ENCODE results near the gene ZFYVE27.

Gene ZFYVE27

GRCh38 chr10:97762056-97762455, 25.1 kb downstream of the ZFYVE27 start:
- TF ChIP-seq, protein P1, sequence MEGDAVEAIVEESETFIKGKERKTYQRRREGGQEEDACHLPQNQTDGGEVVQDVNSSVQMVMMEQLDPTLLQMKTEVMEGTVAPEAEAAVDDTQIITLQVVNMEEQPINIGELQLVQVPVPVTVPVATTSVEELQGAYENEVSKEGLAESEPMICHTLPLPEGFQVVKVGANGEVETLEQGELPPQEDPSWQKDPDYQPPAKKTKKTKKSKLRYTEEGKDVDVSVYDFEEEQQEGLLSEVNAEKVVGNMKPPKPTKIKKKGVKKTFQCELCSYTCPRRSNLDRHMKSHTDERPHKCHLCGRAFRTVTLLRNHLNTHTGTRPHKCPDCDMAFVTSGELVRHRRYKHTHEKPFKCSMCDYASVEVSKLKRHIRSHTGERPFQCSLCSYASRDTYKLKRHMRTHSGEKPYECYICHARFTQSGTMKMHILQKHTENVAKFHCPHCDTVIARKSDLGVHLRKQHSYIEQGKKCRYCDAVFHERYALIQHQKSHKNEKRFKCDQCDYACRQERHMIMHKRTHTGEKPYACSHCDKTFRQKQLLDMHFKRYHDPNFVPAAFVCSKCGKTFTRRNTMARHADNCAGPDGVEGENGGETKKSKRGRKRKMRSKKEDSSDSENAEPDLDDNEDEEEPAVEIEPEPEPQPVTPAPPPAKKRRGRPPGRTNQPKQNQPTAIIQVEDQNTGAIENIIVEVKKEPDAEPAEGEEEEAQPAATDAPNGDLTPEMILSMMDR (IDR thresholded peaks at IDR 0.05; ENCODE audit: low read depth, low read length): no peak
- no peak overlapping the region for H3K4me3 ChIP-seq (ENCODE audit: low read depth, low read length)

- no peak overlapping the region for H3K4me3 ChIP-seq (ENCODE audit: low read depth, low read length)
- TF ChIP-seq, protein P1 (IDR thresholded peaks at IDR 0.05; ENCODE audit: low read depth, low read length): no peak
These were observed 25.9 kb downstream of the ZFYVE27 start for GRCh38 chr10:97762816-97763215.

- TF ChIP-seq, protein P1 (IDR thresholded peaks at IDR 0.05; ENCODE audit: low read depth, low read length): no peak
- no peak overlapping the region for H3K4me3 ChIP-seq (ENCODE audit: low read depth, low read length)
These were observed 26.5 kb downstream of the ZFYVE27 start for GRCh38 chr10:97763411-97763810.

- no peak overlapping the region for H3K4me3 ChIP-seq (ENCODE audit: low read depth, low read length)
- TF ChIP-seq, protein P1 (IDR thresholded peaks at IDR 0.05; ENCODE audit: low read depth, low read length): no peak
These were observed 27.0 kb downstream of the ZFYVE27 start for GRCh38 chr10:97763947-97764346.

DNA sequence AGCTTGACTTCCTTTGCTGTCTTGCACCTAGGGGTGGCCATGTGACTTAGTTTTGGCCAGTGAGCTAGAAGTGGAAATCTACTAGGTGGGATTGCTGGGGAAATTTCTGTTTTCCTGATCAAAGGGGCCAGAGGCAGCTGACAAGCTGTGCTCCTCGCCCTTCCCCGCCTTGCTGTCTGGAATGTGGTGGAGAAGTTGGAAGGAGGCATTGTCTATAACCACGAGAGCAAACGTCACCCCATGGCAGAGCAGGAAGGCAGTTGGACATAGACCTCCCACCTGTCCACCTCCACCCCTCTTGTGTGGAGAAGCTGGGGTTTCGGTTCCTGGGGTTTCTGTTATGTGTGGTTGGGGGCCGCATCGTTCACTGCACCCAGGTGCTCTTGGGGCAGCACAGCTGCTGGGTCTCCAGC, 27.6 kb downstream of the ZFYVE27 start:
- TF ChIP-seq, protein P1 (IDR thresholded peaks at IDR 0.05; ENCODE audit: low read depth, low read length): no peak
- H3K4me3 ChIP-seq (ENCODE audit: low read depth, low read length): no peak overlapping the region

DNA sequence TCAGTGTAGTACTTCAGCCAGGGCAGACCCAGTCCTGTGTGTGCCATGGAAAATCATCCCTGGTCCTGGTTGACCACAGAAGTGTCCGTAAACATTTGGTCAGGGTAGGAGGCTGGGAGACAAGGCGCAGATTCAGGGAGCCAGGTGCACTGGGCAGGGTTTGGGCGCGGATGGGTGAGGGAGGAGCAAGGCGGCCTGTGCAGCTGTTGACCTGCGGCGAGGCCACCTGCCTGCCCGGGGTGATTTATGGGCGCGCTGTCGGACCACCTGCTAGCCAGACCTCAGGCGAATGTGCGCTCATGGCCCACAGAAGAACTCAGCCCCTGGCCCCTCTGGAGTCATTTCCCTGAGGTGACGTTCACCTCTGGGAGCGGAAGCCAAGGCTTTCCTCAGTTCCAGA, 28.3 kb downstream of the ZFYVE27 start:
- H3K4me3 ChIP-seq (ENCODE audit: low read depth, low read length): no peak overlapping the region
- TF ChIP-seq, protein P1 (IDR thresholded peaks at IDR 0.05; ENCODE audit: low read depth, low read length): no peak

DNA sequence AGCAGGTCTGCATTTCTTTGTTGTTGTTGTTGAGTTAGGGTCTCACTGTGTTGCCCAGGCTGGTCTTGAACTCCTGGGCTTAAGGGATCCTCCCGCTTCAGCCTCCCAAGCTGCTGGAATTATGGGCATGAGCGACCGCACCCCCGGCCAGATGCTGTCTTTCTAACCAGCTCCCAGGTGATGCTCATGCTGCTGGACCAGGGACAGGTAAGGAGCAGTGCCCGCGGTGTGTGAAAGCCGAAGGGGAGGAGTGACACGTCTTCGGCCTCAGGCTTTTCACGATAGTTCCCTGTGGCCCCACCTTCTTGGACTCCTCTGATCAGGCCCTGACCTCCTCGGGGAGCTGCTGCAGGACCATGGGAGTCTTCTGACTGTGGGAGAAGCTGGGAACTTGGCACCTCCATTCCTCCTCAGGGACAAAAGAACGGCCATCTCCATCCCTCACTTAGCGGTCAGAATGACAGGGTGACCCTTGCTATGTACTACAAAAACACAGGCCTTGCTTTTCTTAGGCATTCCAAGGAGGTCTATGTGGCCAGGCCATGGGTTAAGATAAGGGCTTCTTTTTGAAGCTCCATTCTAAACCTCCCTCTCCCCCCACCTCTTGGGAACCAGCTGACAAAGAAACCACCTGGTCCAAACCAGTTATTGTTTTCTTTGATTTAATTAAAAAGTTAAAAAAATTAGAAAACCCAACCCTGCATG, 29.3 kb downstream of the ZFYVE27 start:
- TF ChIP-seq, protein P1 (IDR thresholded peaks at IDR 0.05; ENCODE audit: low read depth, low read length): no peak
- no peak overlapping the region for H3K4me3 ChIP-seq (ENCODE audit: low read depth, low read length)

Data from WI38 (cell line).